Amniotic epithelial cell (primary cell): Measurements from ENCODE around the gene TMEM255B.

Experiments
- DNase-seq: peaks from one replicate; pipeline ENCODE4 v3.0.0-alpha.2; 2010; ENCODE audit warnings: low read depth

Gene TMEM255B

GRCh38 chr13:113834496-113835200, 75.6 kb downstream of the TMEM255B start:
- DNase-seq, result no peak

- peak; percentile 73 for DNase-seq
Observed at GRCh38 chr13:113835461-113836270, 76.6 kb downstream of the TMEM255B start.

GRCh38 chr13:113836768-113837559, 77.9 kb downstream of the TMEM255B start:
- DNase-seq, result peak; percentile 84

GRCh38 chr13:113837560-113838355, 78.7 kb downstream of the TMEM255B start:
- DNase-seq, result peak; percentile 97

- DNase-seq, result no peak
Observed at GRCh38 chr13:113838711-113839201, 79.7 kb downstream of the TMEM255B start.

GRCh38 chr13:113839536-113840204, 80.6 kb downstream of the TMEM255B start:
- DNase-seq, result no peak

GRCh38 chr13:113840541-113841352, 81.7 kb downstream of the TMEM255B start:
- no peak for DNase-seq

GRCh38 chr13:113841353-113841650, 82.3 kb downstream of the TMEM255B start:
- no peak for DNase-seq

GRCh38 chr13:113842336-113843062, 83.5 kb downstream of the TMEM255B start:
- no peak for DNase-seq

GRCh38 chr13:113843063-113843654, 84.1 kb downstream of the TMEM255B start:
- DNase-seq, result no peak

- DNase-seq, result no peak
Observed at GRCh38 chr13:113843864-113844556, 85.0 kb downstream of the TMEM255B start.

- no peak for DNase-seq
Observed at GRCh38 chr13:113845055-113845454, 86.0 kb downstream of the TMEM255B start.

GRCh38 chr13:113845723-113846635, 87.0 kb downstream of the TMEM255B start:
- DNase-seq, result no peak

- DNase-seq, result no peak
Observed at GRCh38 chr13:113846636-113847318, 87.8 kb downstream of the TMEM255B start.

GRCh38 chr13:113848020-113848419, 89.0 kb downstream of the TMEM255B start:
- no peak for DNase-seq

- DNase-seq, result no peak
Observed at GRCh38 chr13:113848431-113849260, 89.6 kb downstream of the TMEM255B start.
